HG02588 (cell line): Measurements from ENCODE around the gene ABCD4.

Source experiments
- ATAC-seq: cut with Tn5 transposase; IDR thresholded peaks from one replicate; pipeline ENCODE4 v1.9.1; 2021; ENCODE audit warnings: mild to moderate bottlenecking, moderate library complexity; ENCODE audit not compliant: unreplicated experiment

The ABCD4 gene

GRCh38 chr14:74238974-74239847 lies 63.5 kb downstream of the ABCD4 start, which contains the start of gene VSX2:
Gene VSX2, plus strand, starts transcription at chr14:74239449. Its CDS starts 113 bp downstream, at chr14:74239562.
- no peak for ATAC-seq

- no peak for ATAC-seq
Measured at GRCh38 chr14:74237441-74237840, 65.3 kb downstream of the ABCD4 start.
